ENCODE results near the gene DMD. TPM values are rescaled to one million over a fixed set of nuclear protein-coding genes. Genes with fewer than 3 reads are reported as not detected.

Gene DMD
- total RNA-seq, 4 donors from 2014 or later: 27.7 to 54.7 (median 34.4) TPM

DNA sequence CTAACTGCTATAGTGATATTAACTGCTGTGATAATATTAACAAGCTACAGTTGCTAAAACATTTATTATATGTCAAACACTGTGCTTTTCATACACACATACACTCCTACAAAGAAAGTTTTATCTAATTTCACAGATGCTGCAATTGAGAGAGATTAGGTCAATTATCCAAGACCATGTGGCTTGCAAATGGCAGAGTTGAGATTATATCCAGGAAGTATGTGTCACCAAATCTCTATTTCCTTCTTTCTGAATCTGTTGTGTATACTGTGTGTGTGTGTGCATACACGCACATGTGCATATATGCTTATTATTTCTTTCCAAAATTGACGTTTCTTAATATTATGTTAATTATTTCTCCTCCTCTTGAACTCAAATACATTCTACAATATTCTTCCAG, 1363.6 kb downstream of the DMD start:
- TF ChIP-seq, protein P1, sequence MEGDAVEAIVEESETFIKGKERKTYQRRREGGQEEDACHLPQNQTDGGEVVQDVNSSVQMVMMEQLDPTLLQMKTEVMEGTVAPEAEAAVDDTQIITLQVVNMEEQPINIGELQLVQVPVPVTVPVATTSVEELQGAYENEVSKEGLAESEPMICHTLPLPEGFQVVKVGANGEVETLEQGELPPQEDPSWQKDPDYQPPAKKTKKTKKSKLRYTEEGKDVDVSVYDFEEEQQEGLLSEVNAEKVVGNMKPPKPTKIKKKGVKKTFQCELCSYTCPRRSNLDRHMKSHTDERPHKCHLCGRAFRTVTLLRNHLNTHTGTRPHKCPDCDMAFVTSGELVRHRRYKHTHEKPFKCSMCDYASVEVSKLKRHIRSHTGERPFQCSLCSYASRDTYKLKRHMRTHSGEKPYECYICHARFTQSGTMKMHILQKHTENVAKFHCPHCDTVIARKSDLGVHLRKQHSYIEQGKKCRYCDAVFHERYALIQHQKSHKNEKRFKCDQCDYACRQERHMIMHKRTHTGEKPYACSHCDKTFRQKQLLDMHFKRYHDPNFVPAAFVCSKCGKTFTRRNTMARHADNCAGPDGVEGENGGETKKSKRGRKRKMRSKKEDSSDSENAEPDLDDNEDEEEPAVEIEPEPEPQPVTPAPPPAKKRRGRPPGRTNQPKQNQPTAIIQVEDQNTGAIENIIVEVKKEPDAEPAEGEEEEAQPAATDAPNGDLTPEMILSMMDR (IDR thresholded peaks at IDR 0.05): no peak
- no peak for ATAC-seq (ENCODE audit: low FRiP score)

DNA sequence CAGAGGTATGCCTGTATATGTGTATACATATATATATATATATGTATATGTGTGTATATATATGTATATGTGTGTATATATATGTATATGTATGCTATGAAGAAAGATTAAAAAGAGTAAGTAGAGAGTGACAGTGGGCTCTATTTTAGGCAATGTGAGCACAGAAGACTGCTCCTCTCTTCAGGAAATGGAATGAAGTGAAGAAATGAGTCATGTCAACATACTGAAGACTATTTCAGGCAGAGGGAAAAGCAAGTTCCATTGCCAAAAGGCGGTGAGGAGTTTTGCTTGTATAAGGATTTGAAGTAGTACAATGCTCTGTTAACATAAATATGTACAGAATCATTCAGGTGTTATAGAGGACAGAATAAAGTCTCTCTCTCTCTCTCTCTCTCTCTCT, 1366.3 kb downstream of the DMD start:
- no peak for DNase-seq (ENCODE audit: low spot score)
- ATAC-seq (ENCODE audit: low FRiP score): no peak
- TF ChIP-seq, protein P1 (IDR thresholded peaks at IDR 0.05): no peak

More for the DNA sequence above, 1363.6 kb downstream of the DMD start:
- DNase-seq (ENCODE audit: low spot score): no peak

DNA sequence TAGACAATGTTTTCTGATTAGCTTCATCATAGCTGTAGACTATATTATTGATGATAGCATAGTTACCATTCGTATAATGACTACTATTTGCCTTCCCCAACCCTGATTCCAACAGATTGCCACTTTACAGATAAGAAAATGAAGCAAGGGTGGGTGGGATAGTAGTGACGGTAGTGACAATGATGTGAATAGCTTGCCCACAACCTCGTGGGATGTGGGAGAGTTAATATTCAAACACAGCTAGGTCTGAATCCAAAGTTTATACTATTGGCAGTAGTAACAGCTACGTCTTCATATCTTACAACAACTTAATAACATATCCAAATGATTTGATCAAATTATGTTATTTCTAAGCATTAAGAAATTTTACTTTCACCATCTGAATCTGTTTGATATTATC, 1372.7 kb downstream of the DMD start:
- TF ChIP-seq, protein P1 (IDR thresholded peaks at IDR 0.05): no peak
- ATAC-seq (ENCODE audit: low FRiP score) (no peak), DNase-seq (ENCODE audit: low spot score) (no peak)

DNA sequence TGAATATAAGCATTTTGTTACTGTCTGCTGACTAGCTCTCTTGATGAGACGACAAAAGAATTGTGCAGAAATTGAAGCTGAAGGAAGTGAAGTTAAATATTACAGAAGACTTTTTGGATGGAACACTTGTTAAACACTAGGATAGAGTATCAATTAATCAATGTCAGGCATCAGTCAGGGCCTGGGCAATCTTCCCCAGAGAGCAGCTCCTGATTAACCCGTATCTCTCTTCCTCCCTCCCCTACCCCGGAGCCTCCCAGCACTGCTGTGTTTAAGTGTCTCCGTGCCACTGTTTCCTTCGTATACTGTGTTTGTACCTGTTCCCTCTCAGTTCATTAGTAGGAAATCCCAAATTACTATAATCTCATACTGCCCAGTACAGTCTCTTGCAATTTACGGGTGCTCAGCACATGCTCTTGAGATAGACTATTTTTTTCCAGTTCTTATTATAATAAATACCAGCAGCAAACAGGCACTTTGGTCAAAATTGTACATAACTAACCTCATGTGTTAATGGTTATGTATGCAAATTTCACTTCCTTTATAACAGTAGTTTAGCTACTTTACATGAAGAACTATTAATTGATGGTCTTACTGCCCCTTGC, 1373.8 kb downstream of the DMD start:
- DNase-seq (ENCODE audit: low spot score) (no peak), ATAC-seq (ENCODE audit: low FRiP score) (no peak)
- TF ChIP-seq, protein P1 (IDR thresholded peaks at IDR 0.05): no peak

DNA sequence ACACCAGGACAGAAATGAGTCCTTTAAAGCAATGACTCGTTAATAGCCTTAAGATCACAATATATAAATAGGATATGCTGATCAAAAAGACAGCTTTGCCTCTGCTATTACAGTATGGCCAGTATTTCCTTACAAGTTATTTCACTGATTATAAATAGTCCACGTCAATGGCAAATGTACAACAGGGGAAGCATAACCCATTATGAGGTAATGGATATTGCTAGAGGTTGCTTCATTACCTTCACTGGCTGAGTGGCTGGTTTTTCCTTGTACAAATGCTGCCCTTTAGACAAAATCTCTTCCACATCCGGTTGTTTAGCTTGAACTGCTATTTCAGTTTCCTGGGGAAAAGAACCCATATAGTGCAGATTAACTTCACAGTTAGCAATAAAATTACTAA, 1374.9 kb downstream of the DMD start:
- DNase-seq (ENCODE audit: low spot score) (no peak), ATAC-seq (ENCODE audit: low FRiP score) (no peak)
- TF ChIP-seq, protein P1 (IDR thresholded peaks at IDR 0.05): no peak

DNA sequence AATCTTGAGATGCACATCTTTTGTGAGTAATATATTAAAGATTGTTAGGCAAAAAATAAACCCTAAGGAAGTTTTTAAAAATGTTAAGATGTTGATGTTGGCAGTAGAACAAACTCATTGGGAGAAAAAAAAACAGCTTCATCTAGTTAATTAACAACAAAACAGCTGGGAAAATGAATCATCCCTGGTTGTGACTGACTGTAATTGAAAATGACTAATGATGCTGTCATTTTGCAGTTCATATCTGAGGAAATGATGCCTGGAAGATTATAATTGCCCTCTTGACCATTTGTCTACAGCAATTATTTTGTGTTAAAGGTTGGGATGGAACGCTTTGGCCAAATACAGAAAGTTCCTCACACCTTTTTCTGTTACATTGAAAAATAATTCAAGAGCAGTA, 1379.1 kb downstream of the DMD start:
- ATAC-seq (ENCODE audit: low FRiP score) (no peak), DNase-seq (ENCODE audit: low spot score) (no peak)
- TF ChIP-seq, protein P1 (IDR thresholded peaks at IDR 0.05): no peak

DNA sequence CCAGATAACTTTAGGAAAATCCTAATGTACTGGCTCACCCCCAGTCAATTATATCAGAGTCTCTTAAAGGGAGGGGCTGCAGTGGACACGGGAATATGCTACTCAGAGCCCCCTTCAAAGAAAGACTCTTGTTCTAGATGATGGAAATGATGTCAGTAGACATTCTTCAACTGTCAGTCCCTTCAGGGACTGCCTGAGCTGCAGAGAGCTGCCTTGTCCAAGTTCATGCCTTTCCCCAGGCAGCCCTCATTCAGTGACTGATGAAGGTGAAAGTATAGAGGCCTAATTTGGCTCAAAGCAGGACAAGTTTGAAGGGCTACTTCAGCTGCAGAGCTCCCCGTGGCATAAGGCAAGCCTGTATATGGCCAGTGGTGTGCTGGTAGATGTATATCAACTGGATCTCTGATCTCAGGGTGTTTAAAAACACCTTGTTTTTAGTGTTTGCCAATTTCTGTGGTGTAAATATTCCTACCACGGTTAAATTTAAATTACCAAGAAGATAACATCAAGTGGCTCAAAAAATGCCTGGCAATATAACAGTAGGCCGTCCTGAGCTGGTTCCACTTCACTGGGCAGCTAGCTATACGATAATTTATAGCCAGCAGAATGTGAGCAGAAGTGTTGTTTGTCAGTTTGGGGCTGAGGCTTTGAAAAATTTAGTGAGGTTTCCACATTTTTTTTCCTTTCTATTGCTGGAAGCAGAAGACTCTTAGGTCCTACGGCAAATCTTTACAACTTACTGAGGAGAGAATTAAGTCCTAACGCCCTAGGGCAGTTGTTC, 1390.7 kb downstream of the DMD start:
- TF ChIP-seq, protein P1 (IDR thresholded peaks at IDR 0.05): no peak
- ATAC-seq (ENCODE audit: low FRiP score) (no peak), DNase-seq (ENCODE audit: low spot score) (no peak)
